Neural progenitor cell (in vitro differentiated cells): ENCODE measurements around the gene SCAI.

Experiments used
- EZH2 ChIP-seq: fragments of 200-600 bp; sonication (generic); IDR thresholded peaks from 2 replicates; pipeline ENCODE4 v1.6.1; 2017; ENCODE audit warnings: antibody characterized with exemption, mild to moderate bottlenecking, moderate library complexity
- TF ChIP-seq, protein P1 (sequence below): fragments of 200-600 bp; sonication (generic); IDR thresholded peaks from 2 replicates; pipeline ENCODE4 v1.5.1; 2017; ENCODE audit warnings: antibody characterized with exemption, mild to moderate bottlenecking

GRCh38 chr9:125038166-125038565, 105.2 kb downstream of the SCAI start:
- TF ChIP-seq, protein P1, sequence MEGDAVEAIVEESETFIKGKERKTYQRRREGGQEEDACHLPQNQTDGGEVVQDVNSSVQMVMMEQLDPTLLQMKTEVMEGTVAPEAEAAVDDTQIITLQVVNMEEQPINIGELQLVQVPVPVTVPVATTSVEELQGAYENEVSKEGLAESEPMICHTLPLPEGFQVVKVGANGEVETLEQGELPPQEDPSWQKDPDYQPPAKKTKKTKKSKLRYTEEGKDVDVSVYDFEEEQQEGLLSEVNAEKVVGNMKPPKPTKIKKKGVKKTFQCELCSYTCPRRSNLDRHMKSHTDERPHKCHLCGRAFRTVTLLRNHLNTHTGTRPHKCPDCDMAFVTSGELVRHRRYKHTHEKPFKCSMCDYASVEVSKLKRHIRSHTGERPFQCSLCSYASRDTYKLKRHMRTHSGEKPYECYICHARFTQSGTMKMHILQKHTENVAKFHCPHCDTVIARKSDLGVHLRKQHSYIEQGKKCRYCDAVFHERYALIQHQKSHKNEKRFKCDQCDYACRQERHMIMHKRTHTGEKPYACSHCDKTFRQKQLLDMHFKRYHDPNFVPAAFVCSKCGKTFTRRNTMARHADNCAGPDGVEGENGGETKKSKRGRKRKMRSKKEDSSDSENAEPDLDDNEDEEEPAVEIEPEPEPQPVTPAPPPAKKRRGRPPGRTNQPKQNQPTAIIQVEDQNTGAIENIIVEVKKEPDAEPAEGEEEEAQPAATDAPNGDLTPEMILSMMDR = no peak
- no peak for TF ChIP-seq EZH2
